HepG2 (cell line): ENCODE data around the gene NUCB1. TPM values are rescaled to one million over a fixed set of nuclear protein-coding genes. Genes with fewer than 3 reads are reported as not detected.

Source experiments
- ATAC-seq: fragments of 200-7000 bp; cut with Tn5 transposase; 3 replicates; pipeline ENCODE4 v1.9.1; 2020; ENCODE audit warnings: mild to moderate bottlenecking, moderate library complexity
- BruUV-seq: library from RNA; stranded (reverse); fragments of 400-500 nt; replicated peaks from 2 replicates; lab custom pipeline; 2021; lab: Mats Ljungman, UMichigan
- CTCF ChIA-PET: fragments of 300-600 bp; formaldehyde crosslinking; extraction: SDS; loops from one replicate; lab custom pipeline; 2021; ENCODE audit warnings: low total read pairs, inconsistent platforms, low intra/inter-chr PET ratio; lab: Yijun Ruan, JAX
- POLR2A ChIA-PET: fragments of 350-600 bp; sonication (Branson Sonifier 250); formaldehyde crosslinking; loops from one replicate; lab custom pipeline; 2020; ENCODE audit warnings: antibody characterized with exemption, inconsistent platforms; lab: Yijun Ruan, JAX
- DNase-seq: peaks from one replicate; pipeline ENCODE4 v3.0.0-alpha.2; 2015; ENCODE audit warnings: low spot score
- FAIRE-seq: peaks from 3 replicates; lab custom pipeline; 2011; peaks lifted over from hg19 to GRCh38; lab: Jason Lieb, UNC
- H2AFZ ChIP-seq: one replicate; pipeline ENCODE4 v1.6.1; 2011; ENCODE audit warnings: low read length, inconsistent platforms
- H3K27ac ChIP-seq: fragments of 300-600 bp; 3 replicates; pipeline ENCODE4 v1.8.0; 2011; ENCODE audit warnings: mixed run types, mild to moderate bottlenecking, mixed read lengths, low read length, inconsistent platforms; ENCODE audit not compliant: insufficient read depth; ENCODE audit errors: extremely low read length
- H3K27me3 ChIP-seq, 2 experiments: fragments of 200-600 bp in 1 of 2; 2 replicates in 1 of 2; 3 replicates in 1 of 2; pipeline versions ENCODE4 v1.6.0 to v1.8.0; 2011; ENCODE audit warnings: low read length in 2 of 2, mild to moderate bottlenecking in 2 of 2, moderate library complexity in 2 of 2, inconsistent platforms in 1 of 2; ENCODE audit not compliant: insufficient read depth in 2 of 2, control insufficient read depth in 1 of 2
- H3K36me3 ChIP-seq, 2 experiments: fragments of 200-600 bp in 1 of 2; replicated peaks in 1 of 2; 2 replicates in 1 of 2; 3 replicates in 1 of 2; pipeline versions ENCODE4 v1.5.1 to v1.8.0; 2011; ENCODE audit warnings: low read length in 2 of 2, inconsistent platforms in 1 of 2; ENCODE audit not compliant: insufficient read depth in 2 of 2, control insufficient read depth in 1 of 2
- H3K4me1 ChIP-seq: 2 replicates; pipeline ENCODE4 v1.5.1; 2012; ENCODE audit warnings: low read length, inconsistent platforms; ENCODE audit not compliant: insufficient read depth
- H3K4me2 ChIP-seq: 2 replicates; pipeline ENCODE4 v1.6.0; 2011; ENCODE audit warnings: low read depth, low read length, inconsistent platforms
- H3K4me3 ChIP-seq, 3 experiments: fragments of 200-600 bp in 1 of 3; sonication (generic), shearing (Covaris generic) in 1 of 3; replicated peaks in 1 of 3; 2 replicates each; pipeline ENCODE4 v1.5.1; 2011 to 2016; ENCODE audit warnings: low read length in 3 of 3, inconsistent platforms in 2 of 3, low read depth in 2 of 3, mild to moderate bottlenecking in 2 of 3, control low read depth in 1 of 3, mixed read lengths in 1 of 3; ENCODE audit not compliant: insufficient read depth in 1 of 3
- H3K79me2 ChIP-seq: one replicate; pipeline ENCODE4 v1.6.1; 2011; ENCODE audit warnings: low read length, inconsistent platforms; ENCODE audit not compliant: insufficient read depth
- H3K9ac ChIP-seq: 2 replicates; pipeline ENCODE4 v1.6.0; 2011; ENCODE audit warnings: mild to moderate bottlenecking, low read depth, low read length, inconsistent platforms; ENCODE audit not compliant: insufficient read depth
- H3K9me3 ChIP-seq: 2 replicates; pipeline ENCODE4 v1.5.1; 2012; ENCODE audit warnings: mild to moderate bottlenecking, low read length
- H4K20me1 ChIP-seq: 2 replicates; pipeline ENCODE4 v1.6.0; 2011; ENCODE audit warnings: inconsistent platforms, mild to moderate bottlenecking, low read length, moderate library complexity; ENCODE audit not compliant: insufficient read depth
- DNMT3B ChIP-seq: conservative IDR thresholded peaks from 2 replicates; pipeline ENCODE4 v1.6.1; 2016; ENCODE audit warnings: missing biosample characterization, control low read depth
- PRPF4 ChIP-seq: fragments of 200-400 bp; formaldehyde crosslinking; IDR thresholded peaks from 2 replicates; pipeline ENCODE4 v1.6.1; 2016; ENCODE audit warnings: low read length, low read depth; ENCODE audit not compliant: poor library complexity, severe bottlenecking
- THYN1 ChIP-seq: sonication (generic); formaldehyde crosslinking; IDR thresholded peaks from 2 replicates; pipeline ENCODE4 v1.8.1; 2023; ENCODE audit warnings: low read depth, mild to moderate bottlenecking, moderate library complexity, missing genetic modification reagents, borderline replicate concordance
- ZFP41 ChIP-seq: sonication (generic); formaldehyde crosslinking; IDR thresholded peaks from 2 replicates; pipeline ENCODE4 v1.4.0; 2020; ENCODE audit warnings: mild to moderate bottlenecking, missing genetic modification reagents, borderline replicate concordance
- ZNF263 ChIP-seq: sonication (generic); formaldehyde crosslinking; IDR thresholded peaks from 2 replicates; pipeline ENCODE4 v1.4.0; 2020; ENCODE audit warnings: missing genetic modification reagents
- ZNF274 ChIP-seq: sonication (generic); formaldehyde crosslinking; IDR thresholded peaks from 2 replicates; pipeline ENCODE4 v1.5.1; 2020; ENCODE audit warnings: mild to moderate bottlenecking, missing genetic modification reagents
- ZNF292 ChIP-seq: sonication (generic); formaldehyde crosslinking; IDR thresholded peaks from 2 replicates; pipeline ENCODE4 v1.8.1; 2022; ENCODE audit warnings: mild to moderate bottlenecking, low read depth, missing genetic modification reagents, borderline replicate concordance
- ZNF564 ChIP-seq: sonication (generic); formaldehyde crosslinking; IDR thresholded peaks from 2 replicates; pipeline ENCODE4 v1.8.1; 2023; ENCODE audit warnings: mild to moderate bottlenecking, missing genetic modification reagents
- ZNF572 ChIP-seq: sonication (generic); formaldehyde crosslinking; IDR thresholded peaks from 2 replicates; pipeline ENCODE4 v1.5.1; 2020; ENCODE audit warnings: mild to moderate bottlenecking, missing genetic modification reagents
- ZNF605 ChIP-seq: sonication (generic); formaldehyde crosslinking; IDR thresholded peaks from 2 replicates; pipeline ENCODE4 v1.8.0; 2022; ENCODE audit warnings: mild to moderate bottlenecking, missing genetic modification reagents
- ZSCAN25 ChIP-seq: sonication (generic); formaldehyde crosslinking; IDR thresholded peaks from 2 replicates; pipeline ENCODE4 v1.8.0; 2022; ENCODE audit warnings: mild to moderate bottlenecking, missing genetic modification reagents
- WGBS: methylation state at CpG from one replicate; pipeline ENCODE4 v1.1.6; 2017; ENCODE audit warnings: low lambda C conversion rate; 5-methylcytosine and 5-hydroxymethylcytosine counted together
- in situ Hi-C: cut with HindIII; loops from 2 replicates; pipeline ENCODE4 v1.10.0; 2017; ENCODE audit warnings: low pct_unique_long_range_greater_than_20kb; ENCODE audit not compliant: extremely low pct_ligation_motif_present
- intact Hi-C: fragments of 100-400 bp; cut with micrococcal nuclease; formaldehyde crosslinking; loops from one replicate; pipeline ENCODE4 v1.10.0; 2022; ENCODE audit not compliant: unreplicated experiment
- polyA plus RNA-seq, 8 experiments: library from polyadenylated mRNA; depleted of rRNA in 3 of 8; stranded (reverse) in 7 of 8; unstranded in 1 of 8; fragments of >200 nt; fragmentation: Illumina TruSeq in 4 of 8; extraction: Trizol in 4 of 8; gene quantifications; 2 replicates each; pipeline versions ENCODE4 v1.2.1 to v1.2.3, GENCODE V29; 2011 to 2016; ENCODE audit warnings: low read depth in 4 of 8, missing spikeins in 1 of 8, mixed read lengths in 1 of 8; ENCODE audit not compliant: insufficient read depth in 1 of 8
- total RNA-seq, 5 experiments: library from RNA; depleted of rRNA; stranded (reverse); fragments of >200 nt; fragmentation: Illumina TruSeq; extraction: Trizol; gene quantifications; 2 replicates each; pipeline ENCODE4 v1.2.3, GENCODE V29; 2016; ENCODE audit warnings: low read depth in 1 of 5
- TF ChIP-seq, protein P1 (sequence below): sonication (generic); formaldehyde crosslinking; IDR thresholded peaks from 2 replicates; pipeline ENCODE4 v1.5.0; 2020; ENCODE audit warnings: missing genetic modification reagents
- TF ChIP-seq, protein P2 (sequence below): IDR thresholded peaks from 2 replicates; pipeline ENCODE4 v1.6.1; 2016
- TF ChIP-seq, protein P3 (sequence below): IDR thresholded peaks from 2 replicates; pipeline ENCODE4 v1.6.1; 2016; ENCODE audit warnings: missing compliant biosample characterization, missing genetic modification reagents, borderline replicate concordance
- TF ChIP-seq, protein P4 (sequence below): sonication (generic); formaldehyde crosslinking; IDR thresholded peaks from 2 replicates; pipeline ENCODE4 v1.4.0; 2020; ENCODE audit warnings: mild to moderate bottlenecking, missing genetic modification reagents, borderline replicate concordance

NUCB1 gene
- total and polyA plus RNA-seq, 2 of the 13 experiments (the other 11 are each of a cell fraction or from before 2014, with no cell fraction given) = 82.3 to 106 TPM

DNA sequence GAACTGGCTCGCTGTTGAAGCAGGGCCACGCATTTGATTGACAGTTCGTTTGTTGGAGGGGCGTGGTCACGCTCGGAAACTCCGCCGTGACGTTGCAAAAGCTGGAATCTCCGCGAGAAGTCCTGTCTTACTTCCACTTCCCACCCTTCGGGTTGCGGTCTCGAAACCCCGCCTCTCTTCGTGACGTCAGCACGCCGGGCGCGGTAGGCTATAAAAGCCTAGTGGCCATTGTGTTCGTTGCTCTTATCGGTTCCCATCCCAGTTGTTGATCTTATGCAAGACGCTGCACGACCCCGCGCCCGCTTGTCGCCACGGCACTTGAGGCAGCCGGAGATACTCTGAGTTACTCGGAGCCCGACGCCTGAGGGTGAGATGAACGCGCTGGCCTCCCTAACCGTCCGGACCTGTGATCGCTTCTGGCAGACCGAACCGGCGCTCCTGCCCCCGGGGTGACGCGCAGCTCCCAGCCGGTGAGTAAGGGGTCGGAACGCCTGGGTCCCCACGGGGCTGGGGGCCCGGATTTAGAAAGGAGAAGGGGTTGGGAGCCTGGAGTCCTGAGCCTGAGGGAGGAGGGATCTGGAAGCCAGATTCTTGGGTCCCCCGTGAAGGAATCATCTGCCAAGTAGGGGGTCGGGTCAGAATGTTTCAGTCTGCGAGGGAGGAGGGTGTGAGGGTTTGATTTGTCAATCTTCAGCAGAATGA is 27.8 kb upstream of the NUCB1 start, which contains the start of gene PPP1R15A:
Gene PPP1R15A (plus strand): TSS at position 240 of the 702 bp plus-strand sequence. CDS start 813 bp downstream, outside the sequence.
- FAIRE-seq (peak; percentile 100), DNase-seq (peak; percentile 95), ATAC-seq (peak; percentile 50)
- Histone ChIP-seq H3K4me2 (peak within 1 kb of the TSS; percentile 97), H3K36me3 (peaks cover 9 to 32% of the 10 kb centered on the region in 2 experiments), H3K27me3 (no peaks in the 10 kb centered on the region; a peak in 1 of 5 replicates), H3K9ac (peak within 1 kb of the TSS; percentile 100), H3K79me2 (peaks cover 34% of the 10 kb centered on the region), H3K4me1 (peaks cover 50% of the 10 kb centered on the region), H3K9me3 (no peaks in the 10 kb centered on the region), H3K4me3 (peak within 1 kb of the TSS; percentile 93 to 97 (median 94)), H2AFZ (no peak within 1 kb of the TSS), H4K20me1 (peaks cover 32% of the 10 kb centered on the region), H3K27ac (peak within 1 kb of the TSS; percentile 99)
- BruUV-seq = TSS peak; percentile 75
- ChIA-PET POLR2A (interaction anchor here (0.7 to 6.9 kb wide), 30 partner anchors 9 to 159 kb away, joined by 3 to 88 read pairs (median 4); partner anchors contain the start of genes DHDH, FTL, GYS1 and NUCB1), CTCF (no interaction called here)
- 0% methylated on average over 18 of the region's 53 CpGs for WGBS
- in situ Hi-C loops (loop anchor here (5.0 kb wide), 1 partner anchor 90 kb away; no protein-coding TSS in a partner anchor), intact Hi-C loops (loop anchor here (10.0 kb wide), 1 partner anchor 92 kb away; the partner anchor contains the start of gene FTL)
- TF ChIP-seq, protein P1, sequence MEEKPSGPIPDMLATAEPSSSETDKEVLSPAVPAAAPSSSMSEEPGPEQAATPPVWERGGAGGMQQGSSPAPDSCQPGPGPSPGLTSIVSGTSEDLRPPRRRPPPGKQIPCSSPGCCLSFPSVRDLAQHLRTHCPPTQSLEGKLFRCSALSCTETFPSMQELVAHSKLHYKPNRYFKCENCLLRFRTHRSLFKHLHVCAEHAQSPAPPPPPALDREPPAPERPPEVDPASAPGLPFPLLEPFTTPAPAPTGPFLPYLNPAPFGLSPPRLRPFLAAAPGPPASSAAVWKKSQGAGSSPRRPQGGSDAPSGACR (CRISPR knock-in tag) = peak; percentile 50; the same call in 1 of the 2 replicates
- TF ChIP-seq, protein P2, sequence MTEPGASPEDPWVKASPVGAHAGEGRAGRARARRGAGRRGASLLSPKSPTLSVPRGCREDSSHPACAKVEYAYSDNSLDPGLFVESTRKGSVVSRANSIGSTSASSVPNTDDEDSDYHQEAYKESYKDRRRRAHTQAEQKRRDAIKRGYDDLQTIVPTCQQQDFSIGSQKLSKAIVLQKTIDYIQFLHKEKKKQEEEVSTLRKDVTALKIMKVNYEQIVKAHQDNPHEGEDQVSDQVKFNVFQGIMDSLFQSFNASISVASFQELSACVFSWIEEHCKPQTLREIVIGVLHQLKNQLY (CRISPR knock-in tag) = no peak
- TF ChIP-seq ZSCAN25 (CRISPR knock-in tag) = peak; percentile 82
- TF ChIP-seq THYN1 = no peak
- no peak for TF ChIP-seq ZNF292
- no peak for TF ChIP-seq ZNF572 (CRISPR knock-in tag)
- TF ChIP-seq PRPF4 = no peak
- TF ChIP-seq ZNF263 (CRISPR knock-in tag) = no peak
- TF ChIP-seq, protein P3, sequence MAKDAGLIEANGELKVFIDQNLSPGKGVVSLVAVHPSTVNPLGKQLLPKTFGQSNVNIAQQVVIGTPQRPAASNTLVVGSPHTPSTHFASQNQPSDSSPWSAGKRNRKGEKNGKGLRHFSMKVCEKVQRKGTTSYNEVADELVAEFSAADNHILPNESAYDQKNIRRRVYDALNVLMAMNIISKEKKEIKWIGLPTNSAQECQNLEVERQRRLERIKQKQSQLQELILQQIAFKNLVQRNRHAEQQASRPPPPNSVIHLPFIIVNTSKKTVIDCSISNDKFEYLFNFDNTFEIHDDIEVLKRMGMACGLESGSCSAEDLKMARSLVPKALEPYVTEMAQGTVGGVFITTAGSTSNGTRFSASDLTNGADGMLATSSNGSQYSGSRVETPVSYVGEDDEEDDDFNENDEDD (CRISPR knock-in tag) = no peak; the same call in 1 of the 2 replicates
- no peak; the same call in 1 of the 2 replicates for TF ChIP-seq ZFP41
- no peak; the same call in 1 of the 2 replicates for TF ChIP-seq ZNF605
- peak; percentile 81; the same call in 1 of the 2 replicates for TF ChIP-seq ZNF274 (CRISPR knock-in tag)
- TF ChIP-seq, protein P4, sequence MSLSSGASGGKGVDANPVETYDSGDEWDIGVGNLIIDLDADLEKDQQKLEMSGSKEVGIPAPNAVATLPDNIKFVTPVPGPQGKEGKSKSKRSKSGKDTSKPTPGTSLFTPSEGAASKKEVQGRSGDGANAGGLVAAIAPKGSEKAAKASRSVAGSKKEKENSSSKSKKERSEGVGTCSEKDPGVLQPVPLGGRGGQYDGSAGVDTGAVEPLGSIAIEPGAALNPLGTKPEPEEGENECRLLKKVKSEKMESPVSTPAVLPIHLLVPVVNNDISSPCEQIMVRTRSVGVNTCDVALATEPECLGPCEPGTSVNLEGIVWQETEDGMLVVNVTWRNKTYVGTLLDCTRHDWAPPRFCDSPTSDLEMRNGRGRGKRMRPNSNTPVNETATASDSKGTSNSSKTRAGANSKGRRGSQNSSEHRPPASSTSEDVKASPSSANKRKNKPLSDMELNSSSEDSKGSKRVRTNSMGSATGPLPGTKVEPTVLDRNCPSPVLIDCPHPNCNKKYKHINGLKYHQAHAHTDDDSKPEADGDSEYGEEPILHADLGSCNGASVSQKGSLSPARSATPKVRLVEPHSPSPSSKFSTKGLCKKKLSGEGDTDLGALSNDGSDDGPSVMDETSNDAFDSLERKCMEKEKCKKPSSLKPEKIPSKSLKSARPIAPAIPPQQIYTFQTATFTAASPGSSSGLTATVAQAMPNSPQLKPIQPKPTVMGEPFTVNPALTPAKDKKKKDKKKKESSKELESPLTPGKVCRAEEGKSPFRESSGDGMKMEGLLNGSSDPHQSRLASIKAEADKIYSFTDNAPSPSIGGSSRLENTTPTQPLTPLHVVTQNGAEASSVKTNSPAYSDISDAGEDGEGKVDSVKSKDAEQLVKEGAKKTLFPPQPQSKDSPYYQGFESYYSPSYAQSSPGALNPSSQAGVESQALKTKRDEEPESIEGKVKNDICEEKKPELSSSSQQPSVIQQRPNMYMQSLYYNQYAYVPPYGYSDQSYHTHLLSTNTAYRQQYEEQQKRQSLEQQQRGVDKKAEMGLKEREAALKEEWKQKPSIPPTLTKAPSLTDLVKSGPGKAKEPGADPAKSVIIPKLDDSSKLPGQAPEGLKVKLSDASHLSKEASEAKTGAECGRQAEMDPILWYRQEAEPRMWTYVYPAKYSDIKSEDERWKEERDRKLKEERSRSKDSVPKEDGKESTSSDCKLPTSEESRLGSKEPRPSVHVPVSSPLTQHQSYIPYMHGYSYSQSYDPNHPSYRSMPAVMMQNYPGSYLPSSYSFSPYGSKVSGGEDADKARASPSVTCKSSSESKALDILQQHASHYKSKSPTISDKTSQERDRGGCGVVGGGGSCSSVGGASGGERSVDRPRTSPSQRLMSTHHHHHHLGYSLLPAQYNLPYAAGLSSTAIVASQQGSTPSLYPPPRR (CRISPR knock-in tag) = peak; percentile 13; the same call in 1 of the 2 replicates
- TF ChIP-seq DNMT3B (CRISPR knock-in tag) = 0 out of 2 replicates have a peak, but pooled peaks have one; percentile 33
- TF ChIP-seq ZNF564 (CRISPR knock-in tag) = 0 out of 2 replicates have a peak, but pooled peaks have one; percentile 52
